Transverse colon (tissue), 4 donors: ENCODE results near the gene EPYC.

ENCODE experiments used
- EP300 ChIP-seq: sonication (generic); formaldehyde crosslinking; IDR thresholded peaks from one replicate; pipeline ENCODE4 v1.6.1; 2017; ENCODE audit warnings: antibody characterized with exemption, low read depth
- POLR2A ChIP-seq: fragments of 450-650 bp; IDR thresholded peaks from one replicate; pipeline ENCODE4 v1.6.1; 2016; ENCODE audit warnings: antibody characterized with exemption, mild to moderate bottlenecking, moderate library complexity
- POLR2AphosphoS5 ChIP-seq, 3 donors: sonication (generic); formaldehyde crosslinking; IDR thresholded peaks; one replicate each; pipeline ENCODE4 v1.6.1; 2016; ENCODE audit warnings: antibody characterized with exemption in 3 of 3
- TF ChIP-seq, protein P1 (sequence below), 5 experiments: fragments of 200-600 bp in 3 of 5; fragments of 450-650 bp in 2 of 5; sonication (generic) in 3 of 5; IDR thresholded peaks; 1 replicate in 2 of 5; 2 replicates in 3 of 5; pipeline ENCODE4 v1.5.1; 2016 to 2017; ENCODE audit warnings: antibody characterized with exemption in 5 of 5, inconsistent platforms in 3 of 5, mild to moderate bottlenecking in 2 of 5, moderate library complexity in 1 of 5

GRCh38 chr12:90915353-90915752 lies 89.4 kb downstream of the EPYC start:
- TF ChIP-seq POLR2AphosphoS5 (IDR thresholded peaks at IDR 0.05) (no peak), EP300 (no peak), POLR2A (no peak)
- TF ChIP-seq, protein P1, sequence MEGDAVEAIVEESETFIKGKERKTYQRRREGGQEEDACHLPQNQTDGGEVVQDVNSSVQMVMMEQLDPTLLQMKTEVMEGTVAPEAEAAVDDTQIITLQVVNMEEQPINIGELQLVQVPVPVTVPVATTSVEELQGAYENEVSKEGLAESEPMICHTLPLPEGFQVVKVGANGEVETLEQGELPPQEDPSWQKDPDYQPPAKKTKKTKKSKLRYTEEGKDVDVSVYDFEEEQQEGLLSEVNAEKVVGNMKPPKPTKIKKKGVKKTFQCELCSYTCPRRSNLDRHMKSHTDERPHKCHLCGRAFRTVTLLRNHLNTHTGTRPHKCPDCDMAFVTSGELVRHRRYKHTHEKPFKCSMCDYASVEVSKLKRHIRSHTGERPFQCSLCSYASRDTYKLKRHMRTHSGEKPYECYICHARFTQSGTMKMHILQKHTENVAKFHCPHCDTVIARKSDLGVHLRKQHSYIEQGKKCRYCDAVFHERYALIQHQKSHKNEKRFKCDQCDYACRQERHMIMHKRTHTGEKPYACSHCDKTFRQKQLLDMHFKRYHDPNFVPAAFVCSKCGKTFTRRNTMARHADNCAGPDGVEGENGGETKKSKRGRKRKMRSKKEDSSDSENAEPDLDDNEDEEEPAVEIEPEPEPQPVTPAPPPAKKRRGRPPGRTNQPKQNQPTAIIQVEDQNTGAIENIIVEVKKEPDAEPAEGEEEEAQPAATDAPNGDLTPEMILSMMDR (IDR thresholded peaks at IDR 0.05): no peak
